Suprapubic skin (tissue), 4 donors: ENCODE measurements around the gene TACR1.
"Not testable (repeated sequence)": the region's sequence is repeated elsewhere in the genome, so short reads cannot be mapped to it uniquely, and the experiment has no call there.

Source experiments
- CTCF ChIP-seq, 2 donors: fragments of 200-600 bp in 1 of 2; fragments of 450-650 bp in 1 of 2; sonication (generic) in 1 of 2; IDR thresholded peaks; one replicate each; pipeline ENCODE4 v1.5.1; 2016 to 2019; ENCODE audit warnings: antibody characterized with exemption in 2 of 2, mild to moderate bottlenecking in 1 of 2, moderate library complexity in 1 of 2
- POLR2A ChIP-seq, 2 donors: fragments of 450-650 bp; IDR thresholded peaks; one replicate each; pipeline ENCODE4 v1.6.1; 2017; ENCODE audit warnings: antibody characterized with exemption in 2 of 2, mild to moderate bottlenecking in 2 of 2, moderate library complexity in 2 of 2
- POLR2AphosphoS5 ChIP-seq, 3 donors: sonication (generic); formaldehyde crosslinking; IDR thresholded peaks; one replicate each; pipeline ENCODE4 v1.6.1; 2017; ENCODE audit warnings: antibody characterized with exemption in 3 of 3

DNA sequence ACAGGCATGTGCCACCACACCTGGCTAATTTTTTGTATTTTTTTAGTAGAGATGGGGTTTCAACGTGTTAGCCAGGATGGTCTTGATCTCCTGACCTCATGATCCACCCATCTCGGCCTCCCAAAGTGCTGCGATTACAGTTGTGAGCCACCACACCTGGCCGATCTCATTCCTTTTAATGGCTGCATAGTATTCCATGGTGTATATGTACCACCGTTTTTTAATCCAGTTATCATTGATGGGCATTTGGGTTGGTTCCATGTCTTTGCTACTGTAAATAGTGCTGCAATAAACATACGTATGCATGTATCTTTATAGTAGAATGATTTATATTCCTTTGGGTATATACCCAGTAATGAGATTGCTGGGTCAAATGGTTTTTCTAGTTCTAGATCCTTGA is 51.4 kb downstream of the TACR1 start:
- not testable (repeated sequence) for TF ChIP-seq POLR2A, CTCF, POLR2AphosphoS5 (IDR thresholded peaks at IDR 0.05)
